ENCODE results near the gene ETDC.
"Not testable (repeated sequence)": the region's sequence is repeated elsewhere in the genome, so short reads cannot be mapped to it uniquely, and the experiment has no call there.

ETDC gene

GRCh38 chrX:135315864-135316263, 6.6 kb downstream of the ETDC start:
- no peak for TF ChIP-seq CTCF (IDR thresholded peaks at IDR 0.05; ENCODE audit: low read depth, low read length, missing control alignments)
- in situ Hi-C loops (cut with HindIII; ENCODE audit: low sequenced_read_pairs): no loop called here
- H3K4me3 ChIP-seq (ENCODE audit: low read depth, low read length): no peak overlapping the region
- DNase-seq (ENCODE audit: low read depth): no peak

GRCh38 chrX:135324463-135324862, 15.2 kb downstream of the ETDC start:
- DNase-seq (ENCODE audit: low read depth): no peak
- in situ Hi-C loops (cut with HindIII; ENCODE audit: low sequenced_read_pairs): no loop called here
- no peak for TF ChIP-seq CTCF (IDR thresholded peaks at IDR 0.05; ENCODE audit: low read depth, low read length, missing control alignments)
- H3K4me3 ChIP-seq (ENCODE audit: low read depth, low read length): no peak overlapping the region

- in situ Hi-C loops (cut with HindIII; ENCODE audit: low sequenced_read_pairs); H3K4me3 ChIP-seq (ENCODE audit: low read depth, low read length); DNase-seq (ENCODE audit: low read depth): not testable (repeated sequence)
These were observed 15.9 kb downstream of the ETDC start for GRCh38 chrX:135325036-135325818.

- peak; percentile 70 for DNase-seq (ENCODE audit: low read depth)
- no peak overlapping the region for H3K4me3 ChIP-seq (ENCODE audit: low read depth, low read length)
- in situ Hi-C loops (cut with HindIII; ENCODE audit: low sequenced_read_pairs): no loop called here
- TF ChIP-seq CTCF (IDR thresholded peaks at IDR 0.05; ENCODE audit: low read depth, low read length, missing control alignments): no peak
These were observed 18.0 kb downstream of the ETDC start for GRCh38 chrX:135327299-135327698.

- DNase-seq (ENCODE audit: low read depth): peak; percentile 26
- in situ Hi-C loops (cut with HindIII; ENCODE audit: low sequenced_read_pairs): no loop called here
- H3K4me3 ChIP-seq (ENCODE audit: low read depth, low read length): no peak overlapping the region
- no peak for TF ChIP-seq CTCF (IDR thresholded peaks at IDR 0.05; ENCODE audit: low read depth, low read length, missing control alignments)
These were observed 19.2 kb downstream of the ETDC start for GRCh38 chrX:135328421-135329005.

GRCh38 chrX:135330706-135331105, 21.4 kb downstream of the ETDC start:
- no peak for TF ChIP-seq CTCF (IDR thresholded peaks at IDR 0.05; ENCODE audit: low read depth, low read length, missing control alignments)
- DNase-seq (ENCODE audit: low read depth): no peak
- H3K4me3 ChIP-seq (ENCODE audit: low read depth, low read length): no peak overlapping the region
- in situ Hi-C loops (cut with HindIII; ENCODE audit: low sequenced_read_pairs): no loop called here

GRCh38 chrX:135331525-135331924, 22.2 kb downstream of the ETDC start:
- no peak overlapping the region for H3K4me3 ChIP-seq (ENCODE audit: low read depth, low read length)
- no peak for TF ChIP-seq CTCF (IDR thresholded peaks at IDR 0.05; ENCODE audit: low read depth, low read length, missing control alignments)
- in situ Hi-C loops (cut with HindIII; ENCODE audit: low sequenced_read_pairs): no loop called here
- DNase-seq (ENCODE audit: low read depth): no peak
